Measurements from ENCODE around the gene ENDOG.
"Not testable (repeated sequence)": the region's sequence is repeated elsewhere in the genome, so short reads cannot be mapped to it uniquely, and the experiment has no call there.

ENDOG gene

GRCh38 chr9:128841694-128842492 is 23.6 kb downstream of the ENDOG start:
- TF ChIP-seq CTCF (IDR thresholded peaks at IDR 0.05): no peak
- H3K27ac ChIP-seq: no peak overlapping the region
- no peak for DNase-seq (ENCODE audit: low spot score)
- H3K4me3 ChIP-seq: no peak overlapping the region

- H3K27ac ChIP-seq; H3K4me3 ChIP-seq; DNase-seq (ENCODE audit: low spot score): not testable (repeated sequence)
Observed at GRCh38 chr9:128843171-128843570, 24.9 kb downstream of the ENDOG start.

GRCh38 chr9:128845186-128845931 is 27.1 kb downstream of the ENDOG start:
- TF ChIP-seq CTCF (IDR thresholded peaks at IDR 0.05): no peak
- Histone ChIP-seq H3K4me3 (no peak overlapping the region), H3K27ac (no peak overlapping the region)
- no peak for DNase-seq (ENCODE audit: low spot score)

GRCh38 chr9:128846680-128847030 is 28.4 kb downstream of the ENDOG start:
- DNase-seq (ENCODE audit: low spot score): no peak
- no peak for TF ChIP-seq CTCF (IDR thresholded peaks at IDR 0.05)
- H3K27ac ChIP-seq: no peak overlapping the region
- H3K4me3 ChIP-seq: no peak overlapping the region

- no peak for DNase-seq (ENCODE audit: low spot score)
- TF ChIP-seq CTCF (IDR thresholded peaks at IDR 0.05): no peak
- Histone ChIP-seq H3K4me3 (no peak overlapping the region), H3K27ac (no peak overlapping the region)
Observed at GRCh38 chr9:128847803-128848202, 29.5 kb downstream of the ENDOG start.

- H3K27ac ChIP-seq; DNase-seq (ENCODE audit: low spot score); H3K4me3 ChIP-seq: not testable (repeated sequence)
Observed at GRCh38 chr9:128851024-128851423, 32.7 kb downstream of the ENDOG start.

- not testable (repeated sequence) for H3K27ac ChIP-seq; H3K4me3 ChIP-seq; DNase-seq (ENCODE audit: low spot score)
- peak; percentile 46 for TF ChIP-seq CTCF (IDR thresholded peaks at IDR 0.05)
Observed at GRCh38 chr9:128851779-128852600, 33.7 kb downstream of the ENDOG start.

GRCh38 chr9:128852646-128853045 is 34.3 kb downstream of the ENDOG start:
- H3K27ac ChIP-seq; H3K4me3 ChIP-seq; DNase-seq (ENCODE audit: low spot score): not testable (repeated sequence)

GRCh38 chr9:128854454-128854853 is 36.2 kb downstream of the ENDOG start:
- H3K4me3 ChIP-seq; H3K27ac ChIP-seq; DNase-seq (ENCODE audit: low spot score): not testable (repeated sequence)

GRCh38 chr9:128858476-128858875 is 40.2 kb downstream of the ENDOG start:
- not testable (repeated sequence) for H3K4me3 ChIP-seq; H3K27ac ChIP-seq; DNase-seq (ENCODE audit: low spot score)
